Suprapubic skin (tissue), 4 donors: ENCODE measurements around the gene SOS1.

Source experiments
- EP300 ChIP-seq: sonication (generic); formaldehyde crosslinking; IDR thresholded peaks from one replicate; pipeline ENCODE4 v1.6.1; 2017; ENCODE audit warnings: antibody characterized with exemption
- POLR2A ChIP-seq, 2 donors: fragments of 450-650 bp; IDR thresholded peaks; one replicate each; pipeline ENCODE4 v1.6.1; 2017; ENCODE audit warnings: antibody characterized with exemption in 2 of 2, mild to moderate bottlenecking in 2 of 2, moderate library complexity in 2 of 2
- POLR2AphosphoS5 ChIP-seq, 3 donors: sonication (generic); formaldehyde crosslinking; IDR thresholded peaks; one replicate each; pipeline ENCODE4 v1.6.1; 2017; ENCODE audit warnings: antibody characterized with exemption in 3 of 3

DNA sequence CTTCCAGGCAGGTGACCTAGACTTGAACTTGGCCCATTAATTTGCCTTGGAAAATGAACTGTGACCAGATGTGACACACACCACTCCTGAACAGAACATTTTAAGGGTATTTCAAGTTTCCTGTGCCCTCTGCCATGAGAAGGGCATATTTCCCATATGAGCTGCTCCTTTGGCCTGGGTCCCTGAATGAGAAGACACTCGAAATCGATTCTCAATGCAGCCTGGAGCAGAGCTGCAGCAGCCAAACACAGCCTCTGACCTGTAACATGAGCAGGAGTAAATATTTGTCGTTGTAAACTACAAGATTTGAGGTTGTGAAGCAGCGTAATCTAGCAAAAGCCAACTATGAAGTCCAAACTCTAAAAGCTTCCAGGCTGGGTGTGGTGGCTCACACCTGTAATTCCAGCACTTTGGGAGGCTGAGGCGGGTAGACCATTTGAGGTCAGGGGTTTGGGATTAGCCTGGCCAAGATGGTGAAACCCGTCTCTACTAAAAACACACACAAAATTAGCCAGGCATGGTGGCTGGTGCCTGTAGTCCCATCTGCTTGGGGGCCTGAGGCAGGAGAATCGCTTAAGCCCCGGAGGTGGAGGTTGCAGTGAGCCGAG is 30.1 kb upstream of the SOS1 start:
- TF ChIP-seq POLR2A (IDR thresholded peaks at IDR 0.05) = no peak
- no peak for TF ChIP-seq EP300
- TF ChIP-seq POLR2AphosphoS5 (IDR thresholded peaks at IDR 0.05) = no peak
